ENCODE results near the gene IARS1.

DNA sequence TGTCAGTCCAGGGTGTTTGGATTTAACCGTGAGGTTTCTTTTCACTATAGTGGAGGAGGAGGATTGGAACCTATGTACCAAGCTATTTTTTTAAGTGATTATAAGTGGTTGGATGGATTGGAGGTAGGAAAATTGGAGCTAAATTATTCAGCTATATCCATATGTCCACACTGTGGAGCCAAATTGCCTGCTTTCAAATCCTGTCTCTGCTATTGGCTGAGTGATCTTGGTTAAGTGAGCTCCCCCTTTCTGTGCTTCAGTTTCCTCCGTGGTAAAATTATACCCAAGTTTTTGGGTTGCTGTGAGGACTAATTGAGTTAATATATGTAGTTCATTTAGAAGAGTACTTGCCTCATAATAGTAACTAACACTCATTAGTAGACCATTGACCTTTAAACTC lies 34.7 kb upstream of the IARS1 start:
- TF ChIP-seq POLR2A (IDR thresholded peaks at IDR 0.05) = no peak
- TF ChIP-seq, protein P1, sequence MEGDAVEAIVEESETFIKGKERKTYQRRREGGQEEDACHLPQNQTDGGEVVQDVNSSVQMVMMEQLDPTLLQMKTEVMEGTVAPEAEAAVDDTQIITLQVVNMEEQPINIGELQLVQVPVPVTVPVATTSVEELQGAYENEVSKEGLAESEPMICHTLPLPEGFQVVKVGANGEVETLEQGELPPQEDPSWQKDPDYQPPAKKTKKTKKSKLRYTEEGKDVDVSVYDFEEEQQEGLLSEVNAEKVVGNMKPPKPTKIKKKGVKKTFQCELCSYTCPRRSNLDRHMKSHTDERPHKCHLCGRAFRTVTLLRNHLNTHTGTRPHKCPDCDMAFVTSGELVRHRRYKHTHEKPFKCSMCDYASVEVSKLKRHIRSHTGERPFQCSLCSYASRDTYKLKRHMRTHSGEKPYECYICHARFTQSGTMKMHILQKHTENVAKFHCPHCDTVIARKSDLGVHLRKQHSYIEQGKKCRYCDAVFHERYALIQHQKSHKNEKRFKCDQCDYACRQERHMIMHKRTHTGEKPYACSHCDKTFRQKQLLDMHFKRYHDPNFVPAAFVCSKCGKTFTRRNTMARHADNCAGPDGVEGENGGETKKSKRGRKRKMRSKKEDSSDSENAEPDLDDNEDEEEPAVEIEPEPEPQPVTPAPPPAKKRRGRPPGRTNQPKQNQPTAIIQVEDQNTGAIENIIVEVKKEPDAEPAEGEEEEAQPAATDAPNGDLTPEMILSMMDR (IDR thresholded peaks at IDR 0.05) = no peak
